ENCODE measurements around the gene TEK. TPM values are rescaled to one million over a fixed set of nuclear protein-coding genes. Genes with fewer than 3 reads are reported as not detected.

The TEK gene
- total RNA-seq, 1 experiment from 2014 or later: not detected

DNA sequence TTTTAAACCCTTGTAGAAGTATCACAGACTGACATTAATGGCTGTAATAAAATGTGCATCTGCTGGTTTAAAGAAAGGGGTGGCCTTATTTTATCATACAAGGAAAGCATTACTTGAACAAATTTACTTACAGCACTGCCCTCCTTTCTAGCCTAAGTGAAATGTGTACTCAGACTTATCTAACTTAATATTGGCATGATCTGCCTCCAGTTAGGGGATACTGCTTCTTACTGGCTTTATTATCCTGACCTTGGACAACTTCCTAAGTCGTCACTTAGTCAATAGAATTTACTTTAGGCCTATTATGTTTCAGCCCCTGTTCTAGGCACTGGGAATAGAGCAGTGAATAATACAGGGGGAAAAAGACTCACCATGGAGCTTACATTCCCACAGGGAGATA lies 79.4 kb downstream of the TEK start:
- H3K36me3 ChIP-seq (ENCODE audit: low read depth): no peaks in the 10 kb centered on the region
- ChIA-PET CTCF (no interaction called here), POLR2A (ENCODE audit: unreplicated experiment) (interaction anchor here (0.7 kb wide), 1 partner anchor 37 kb away, joined by 7 read pairs; no protein-coding TSS in a partner anchor)
- H3K9me2 ChIP-seq (ENCODE audit: insufficient read depth): no peaks in the 10 kb centered on the region
- no peak for DNase-seq
- no peak overlapping the region for H3K27ac ChIP-seq
- no peaks in the 10 kb centered on the region for H3K9me3 ChIP-seq (ENCODE audit: insufficient read depth, low read depth)
- no peak overlapping the region for H3K4me3 ChIP-seq
- H2AFZ ChIP-seq: no peak overlapping the region
- TF ChIP-seq EZH2 (IDR thresholded peaks at IDR 0.05; ENCODE audit: low read depth) (no peak), CTCF (conservative IDR thresholded peaks at IDR 0.05) (no peak)
- H4K20me1 ChIP-seq (ENCODE audit: insufficient read depth): no peaks in the 10 kb centered on the region
- H3K4me1 ChIP-seq (replicated peaks; ENCODE audit: insufficient read depth): no peaks in the 10 kb centered on the region
- H3K4me2 ChIP-seq: no peak overlapping the region
- no peaks in the 10 kb centered on the region for H3F3A ChIP-seq (ENCODE audit: insufficient read depth, low read depth)
- BruUV-seq (replicated peaks): no TSS peak
- H3K27me3 ChIP-seq (ENCODE audit: insufficient read depth, low read depth): no peaks in the 10 kb centered on the region
- intact Hi-C loops (cut with micrococcal nuclease; ENCODE audit: unreplicated experiment): loop anchor here (10.0 kb wide), 1 partner anchor 154 kb away; no protein-coding TSS in a partner anchor
- H3K79me2 ChIP-seq (ENCODE audit: low read depth): no peaks in the 10 kb centered on the region

DNA sequence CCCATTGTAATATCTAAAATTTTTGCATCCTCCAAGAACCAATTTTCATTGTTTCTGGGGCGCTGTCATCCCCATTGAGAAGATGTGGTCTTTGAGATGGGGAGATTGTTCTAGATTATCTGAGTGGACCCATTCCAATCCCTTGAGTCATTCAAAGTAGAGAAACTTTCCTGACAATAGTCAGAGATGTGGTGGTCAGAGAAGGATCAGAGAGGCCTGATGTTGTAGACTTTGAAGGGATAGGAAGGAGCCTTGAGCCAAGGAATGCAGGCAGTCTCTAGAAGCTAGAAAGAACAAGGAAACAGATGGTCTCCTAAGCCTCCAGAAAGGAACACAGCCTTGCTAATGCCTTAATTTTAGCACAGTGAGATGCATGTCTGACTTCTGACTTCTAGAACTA lies 80.4 kb downstream of the TEK start:
- no peaks in the 10 kb centered on the region for H3K4me1 ChIP-seq (replicated peaks; ENCODE audit: insufficient read depth)
- no peaks in the 10 kb centered on the region for H3K27me3 ChIP-seq (ENCODE audit: insufficient read depth, low read depth)
- no peaks in the 10 kb centered on the region for H3K79me2 ChIP-seq (ENCODE audit: low read depth)
- ChIA-PET CTCF (no interaction called here), POLR2A (ENCODE audit: unreplicated experiment) (no interaction called here)
- TF ChIP-seq CTCF (conservative IDR thresholded peaks at IDR 0.05) (no peak), EZH2 (IDR thresholded peaks at IDR 0.05; ENCODE audit: low read depth) (no peak)
- intact Hi-C loops (cut with micrococcal nuclease; ENCODE audit: unreplicated experiment): loop anchor here (10.0 kb wide), 1 partner anchor 155 kb away; no protein-coding TSS in a partner anchor
- no peaks in the 10 kb centered on the region for H3K36me3 ChIP-seq (ENCODE audit: low read depth)
- H4K20me1 ChIP-seq (ENCODE audit: insufficient read depth): no peaks in the 10 kb centered on the region
- H3K4me3 ChIP-seq: no peak overlapping the region
- no peak for DNase-seq
- H3F3A ChIP-seq (ENCODE audit: insufficient read depth, low read depth): no peaks in the 10 kb centered on the region
- BruUV-seq (replicated peaks): no TSS peak
- H3K9me3 ChIP-seq (ENCODE audit: insufficient read depth, low read depth): no peaks in the 10 kb centered on the region
- no peak overlapping the region for H3K4me2 ChIP-seq
- no peaks in the 10 kb centered on the region for H3K9me2 ChIP-seq (ENCODE audit: insufficient read depth)
- no peak overlapping the region for H3K27ac ChIP-seq
- H2AFZ ChIP-seq: no peak overlapping the region

GRCh38 chr9:27192291-27192960 lies 83.4 kb downstream of the TEK start:
- H4K20me1 ChIP-seq (ENCODE audit: insufficient read depth): no peaks in the 10 kb centered on the region
- BruUV-seq (replicated peaks): no TSS peak
- H3K9me3 ChIP-seq (ENCODE audit: insufficient read depth, low read depth): no peaks in the 10 kb centered on the region
- H3K27me3 ChIP-seq (ENCODE audit: insufficient read depth, low read depth): no peaks in the 10 kb centered on the region
- no peaks in the 10 kb centered on the region for H3K79me2 ChIP-seq (ENCODE audit: low read depth)
- DNase-seq: no peak
- H2AFZ ChIP-seq: no peak overlapping the region
- no peaks in the 10 kb centered on the region for H3K4me1 ChIP-seq (replicated peaks; ENCODE audit: insufficient read depth)
- no peak overlapping the region for H3K4me2 ChIP-seq
- TF ChIP-seq EZH2 (IDR thresholded peaks at IDR 0.05; ENCODE audit: low read depth): no peak
- no peak for TF ChIP-seq CTCF (conservative IDR thresholded peaks at IDR 0.05)
- H3F3A ChIP-seq (ENCODE audit: insufficient read depth, low read depth): no peaks in the 10 kb centered on the region
- CTCF ChIA-PET: no interaction called here
- H3K27ac ChIP-seq: no peak overlapping the region
- POLR2A ChIA-PET (ENCODE audit: unreplicated experiment): no interaction called here
- H3K36me3 ChIP-seq (ENCODE audit: low read depth): no peaks in the 10 kb centered on the region
- no peak overlapping the region for H3K4me3 ChIP-seq
- intact Hi-C loops (cut with micrococcal nuclease; ENCODE audit: unreplicated experiment): no loop called here
- no peaks in the 10 kb centered on the region for H3K9me2 ChIP-seq (ENCODE audit: insufficient read depth)

All from PC-9 (cell line).